ENCODE results near the gene BIVM.

DNA sequence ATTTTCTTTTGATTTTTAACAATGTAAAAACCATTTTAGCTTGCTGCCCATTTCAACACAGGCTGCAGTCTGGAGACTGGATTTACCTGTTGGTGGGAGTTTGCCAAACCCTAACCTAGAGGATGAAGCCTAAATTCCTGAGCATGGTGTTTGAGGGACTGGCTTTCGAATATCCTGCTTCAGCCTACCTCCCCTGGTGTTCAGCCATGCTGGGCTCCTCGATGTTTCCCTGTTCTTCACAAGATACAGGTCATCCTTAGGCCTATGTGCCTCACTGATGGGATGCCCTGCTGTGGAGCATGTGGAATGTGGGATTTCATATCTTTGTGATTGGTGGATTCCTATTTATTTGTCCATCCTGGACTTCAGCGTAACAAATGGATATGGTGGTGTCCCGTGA is 26.5 kb downstream of the BIVM start:
- TF ChIP-seq, protein P1, sequence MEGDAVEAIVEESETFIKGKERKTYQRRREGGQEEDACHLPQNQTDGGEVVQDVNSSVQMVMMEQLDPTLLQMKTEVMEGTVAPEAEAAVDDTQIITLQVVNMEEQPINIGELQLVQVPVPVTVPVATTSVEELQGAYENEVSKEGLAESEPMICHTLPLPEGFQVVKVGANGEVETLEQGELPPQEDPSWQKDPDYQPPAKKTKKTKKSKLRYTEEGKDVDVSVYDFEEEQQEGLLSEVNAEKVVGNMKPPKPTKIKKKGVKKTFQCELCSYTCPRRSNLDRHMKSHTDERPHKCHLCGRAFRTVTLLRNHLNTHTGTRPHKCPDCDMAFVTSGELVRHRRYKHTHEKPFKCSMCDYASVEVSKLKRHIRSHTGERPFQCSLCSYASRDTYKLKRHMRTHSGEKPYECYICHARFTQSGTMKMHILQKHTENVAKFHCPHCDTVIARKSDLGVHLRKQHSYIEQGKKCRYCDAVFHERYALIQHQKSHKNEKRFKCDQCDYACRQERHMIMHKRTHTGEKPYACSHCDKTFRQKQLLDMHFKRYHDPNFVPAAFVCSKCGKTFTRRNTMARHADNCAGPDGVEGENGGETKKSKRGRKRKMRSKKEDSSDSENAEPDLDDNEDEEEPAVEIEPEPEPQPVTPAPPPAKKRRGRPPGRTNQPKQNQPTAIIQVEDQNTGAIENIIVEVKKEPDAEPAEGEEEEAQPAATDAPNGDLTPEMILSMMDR (conservative IDR thresholded peaks at IDR 0.05) = no peak
- TF ChIP-seq ZFX (IDR thresholded peaks at IDR 0.05) = no peak
